ENCODE measurements around the gene PIBF1.

DNA sequence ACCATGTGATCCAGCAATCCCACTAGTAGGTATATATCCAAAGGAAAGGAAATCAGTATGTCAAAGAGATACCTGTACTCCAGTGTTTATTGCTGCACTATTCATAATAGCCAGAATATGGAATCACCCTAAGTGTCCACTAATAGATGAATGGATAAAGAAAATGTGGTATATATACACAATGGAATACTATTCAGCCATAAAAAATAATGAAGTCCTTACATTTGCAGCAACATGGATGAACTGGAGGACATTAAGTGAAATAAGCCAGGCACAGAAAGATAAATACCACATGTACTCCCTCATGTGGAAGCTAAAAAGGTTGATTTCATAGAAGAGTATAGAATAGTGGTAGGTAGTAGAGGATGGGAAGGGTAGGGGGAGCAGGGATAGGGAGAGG, 30.7 kb upstream of the PIBF1 start:
- TF ChIP-seq, protein P1, sequence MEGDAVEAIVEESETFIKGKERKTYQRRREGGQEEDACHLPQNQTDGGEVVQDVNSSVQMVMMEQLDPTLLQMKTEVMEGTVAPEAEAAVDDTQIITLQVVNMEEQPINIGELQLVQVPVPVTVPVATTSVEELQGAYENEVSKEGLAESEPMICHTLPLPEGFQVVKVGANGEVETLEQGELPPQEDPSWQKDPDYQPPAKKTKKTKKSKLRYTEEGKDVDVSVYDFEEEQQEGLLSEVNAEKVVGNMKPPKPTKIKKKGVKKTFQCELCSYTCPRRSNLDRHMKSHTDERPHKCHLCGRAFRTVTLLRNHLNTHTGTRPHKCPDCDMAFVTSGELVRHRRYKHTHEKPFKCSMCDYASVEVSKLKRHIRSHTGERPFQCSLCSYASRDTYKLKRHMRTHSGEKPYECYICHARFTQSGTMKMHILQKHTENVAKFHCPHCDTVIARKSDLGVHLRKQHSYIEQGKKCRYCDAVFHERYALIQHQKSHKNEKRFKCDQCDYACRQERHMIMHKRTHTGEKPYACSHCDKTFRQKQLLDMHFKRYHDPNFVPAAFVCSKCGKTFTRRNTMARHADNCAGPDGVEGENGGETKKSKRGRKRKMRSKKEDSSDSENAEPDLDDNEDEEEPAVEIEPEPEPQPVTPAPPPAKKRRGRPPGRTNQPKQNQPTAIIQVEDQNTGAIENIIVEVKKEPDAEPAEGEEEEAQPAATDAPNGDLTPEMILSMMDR (IDR thresholded peaks at IDR 0.05), result no peak
- TF ChIP-seq POLR2A (IDR thresholded peaks at IDR 0.05), result no peak

All from tibial nerve (tissue), 3 donors.